Stimulated activated CD4-positive, alpha-beta T cell treated with anti-CD3 and anti-CD28 coated beads, Interleukin-1b, Interleukin-23, amount 100 ng/mL, for 1 hour (primary cell): Measurements from ENCODE around the gene SSNA1.

Experiments
- DNase-seq, 2 donors: peaks; one replicate each; pipeline ENCODE4 v3.0.0-alpha.2; 2020; ENCODE audit warnings: low read depth in 2 of 2

The SSNA1 gene, protein sequence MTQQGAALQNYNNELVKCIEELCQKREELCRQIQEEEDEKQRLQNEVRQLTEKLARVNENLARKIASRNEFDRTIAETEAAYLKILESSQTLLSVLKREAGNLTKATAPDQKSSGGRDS

GRCh38 chr9:137188490-137189296 is at the start of gene SSNA1, which contains the start of gene ANAPC2:
SSNA1 (plus strand) TSS chr9:137188676; CDS start chr9:137188727, 51 bp downstream.
ANAPC2 (minus strand) TSS chr9:137188560; CDS start chr9:137188532, 28 bp downstream.
- DNase-seq, result peak; percentile 80 to 91

DNA sequence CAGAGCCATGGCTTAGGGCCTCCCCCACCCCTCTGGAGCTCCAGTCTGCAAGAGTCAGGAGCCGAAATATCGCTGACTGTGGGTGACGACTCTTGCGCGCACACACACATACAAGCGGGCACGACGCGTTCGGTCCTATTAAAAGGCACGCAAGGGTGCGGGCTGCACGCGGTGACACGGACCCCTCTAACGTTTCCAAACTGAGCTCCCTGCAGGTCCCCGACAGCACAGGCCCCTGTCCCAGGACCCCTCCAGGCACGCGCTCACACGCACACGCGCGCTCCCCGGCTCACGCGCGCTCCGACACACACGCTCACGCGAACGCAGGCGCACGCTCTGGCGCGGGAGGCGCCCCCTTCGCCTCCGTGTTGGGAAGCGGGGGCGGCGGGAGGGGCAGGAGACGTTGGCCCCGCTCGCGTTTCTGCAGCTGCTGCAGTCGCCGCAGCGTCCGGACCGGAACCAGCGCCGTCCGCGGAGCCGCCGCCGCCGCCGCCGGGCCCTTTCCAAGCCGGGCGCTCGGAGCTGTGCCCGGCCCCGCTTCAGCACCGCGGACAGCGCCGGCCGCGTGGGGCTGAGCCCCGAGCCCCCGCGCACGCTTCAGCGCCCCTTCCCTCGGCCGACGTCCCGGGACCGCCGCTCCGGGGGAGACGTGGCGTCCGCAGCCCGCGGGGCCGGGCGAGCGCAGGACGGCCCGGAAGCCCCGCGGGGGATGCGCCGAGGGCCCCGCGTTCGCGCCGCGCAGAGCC is 49.6 kb upstream of the SSNA1 start, which contains the start of gene GRIN1:
TSS of gene GRIN1 (plus strand) at position 433 of the 746 bp plus-strand sequence. CDS start 333 bp downstream, outside the sequence.
- no peak for DNase-seq

GRCh38 chr9:137139468-137140150 is 48.9 kb upstream of the SSNA1 start:
- no peak for DNase-seq

DNA sequence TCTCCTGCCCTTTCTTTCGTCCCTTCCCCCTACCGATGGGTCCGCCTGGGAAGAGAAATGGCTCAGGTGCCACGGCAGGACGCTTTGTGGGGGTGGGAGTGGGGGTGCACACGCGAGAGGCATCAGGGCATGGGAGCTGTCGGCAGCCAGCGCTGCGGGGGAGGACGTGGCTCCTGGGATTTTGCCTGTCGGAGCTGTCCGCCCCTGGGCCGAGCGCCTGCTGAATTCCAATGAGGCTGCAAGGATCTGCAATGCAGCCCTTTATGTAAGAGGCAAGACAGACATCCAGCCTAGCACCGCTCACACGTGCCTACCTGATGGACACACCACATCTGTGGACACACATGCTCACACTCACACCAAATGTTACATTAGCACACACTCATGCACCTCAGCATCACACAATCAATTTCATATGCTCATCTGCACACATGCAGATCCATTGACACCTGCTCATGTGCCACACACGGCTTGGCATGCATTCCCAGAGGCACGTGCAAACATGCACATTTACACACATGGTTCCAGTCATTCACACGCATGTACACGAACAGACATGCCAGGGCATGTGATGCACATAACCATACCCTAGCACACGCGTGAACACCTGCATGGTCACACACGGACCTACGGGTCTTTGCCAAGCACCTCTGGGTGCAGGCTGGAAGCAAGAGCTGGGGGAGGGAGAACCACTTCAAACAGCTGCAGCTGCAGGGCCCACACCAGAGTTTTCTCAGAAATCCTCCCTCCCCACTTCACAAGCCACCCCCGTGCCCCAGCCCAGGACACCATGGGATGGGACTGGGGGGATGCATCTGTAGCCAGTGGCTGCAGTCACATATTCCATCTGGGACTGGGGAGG is 48.1 kb upstream of the SSNA1 start:
- no peak for DNase-seq

DNA sequence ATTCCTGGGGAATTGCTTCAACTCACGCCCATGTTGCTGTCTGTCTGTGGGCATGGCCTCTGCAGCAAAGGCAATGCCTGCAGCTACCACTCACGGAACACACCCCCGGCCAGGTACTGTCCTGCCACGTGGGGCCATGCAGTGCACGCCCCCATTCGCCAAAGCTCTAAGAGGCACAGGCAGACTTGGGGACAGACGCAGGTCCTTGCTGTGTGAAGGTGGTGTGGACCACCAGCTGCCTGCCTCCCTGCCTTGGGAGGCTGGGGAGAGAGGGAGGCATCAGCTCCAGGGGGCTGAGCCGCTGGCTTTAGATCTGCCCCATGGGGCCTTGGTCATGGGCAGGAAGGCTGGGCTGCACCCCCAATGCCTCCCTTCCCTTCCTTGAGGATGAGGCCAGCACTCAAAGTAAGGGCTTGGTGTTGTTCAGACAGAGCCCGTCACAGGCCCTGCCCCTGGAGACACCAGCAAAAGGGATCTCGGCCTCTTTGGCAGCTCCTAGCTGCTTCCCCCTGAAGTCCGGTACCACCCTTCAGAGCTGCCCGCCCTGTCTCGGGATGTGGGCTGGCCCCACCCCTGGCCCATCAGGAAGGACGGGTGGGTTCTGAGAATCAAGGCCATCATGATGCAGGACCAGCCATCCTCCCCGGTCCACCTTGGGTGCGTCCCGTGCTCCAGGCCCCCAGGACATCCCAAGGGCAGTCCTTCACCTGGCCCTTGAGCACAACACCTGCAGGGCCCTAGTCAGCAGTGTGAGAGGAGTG is 47.2 kb upstream of the SSNA1 start:
- DNase-seq, result no peak

GRCh38 chr9:137141976-137142936 is 46.2 kb upstream of the SSNA1 start:
- no peak for DNase-seq

DNA sequence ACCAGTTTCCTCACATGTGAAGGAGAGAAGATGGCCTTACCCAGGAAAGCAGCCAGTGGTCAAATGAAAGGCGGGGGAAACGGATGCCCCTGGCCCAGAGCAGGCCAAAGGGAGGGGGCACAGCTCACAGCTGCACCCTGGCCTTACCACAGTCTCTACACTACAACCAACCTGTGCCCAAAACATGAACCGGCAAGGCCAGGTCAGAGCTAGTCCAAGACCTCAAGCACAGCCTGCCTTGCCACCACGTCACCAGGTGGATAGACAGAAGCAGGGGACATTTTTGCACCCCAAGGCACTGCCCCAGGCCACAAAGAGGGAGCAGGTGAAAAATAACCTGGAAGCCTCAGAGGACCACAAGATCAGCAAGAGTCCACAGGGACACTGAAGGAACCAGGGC is 45.0 kb upstream of the SSNA1 start:
- no peak for DNase-seq

GRCh38 chr9:137145731-137146526 is 42.5 kb upstream of the SSNA1 start:
- DNase-seq, result no peak

DNA sequence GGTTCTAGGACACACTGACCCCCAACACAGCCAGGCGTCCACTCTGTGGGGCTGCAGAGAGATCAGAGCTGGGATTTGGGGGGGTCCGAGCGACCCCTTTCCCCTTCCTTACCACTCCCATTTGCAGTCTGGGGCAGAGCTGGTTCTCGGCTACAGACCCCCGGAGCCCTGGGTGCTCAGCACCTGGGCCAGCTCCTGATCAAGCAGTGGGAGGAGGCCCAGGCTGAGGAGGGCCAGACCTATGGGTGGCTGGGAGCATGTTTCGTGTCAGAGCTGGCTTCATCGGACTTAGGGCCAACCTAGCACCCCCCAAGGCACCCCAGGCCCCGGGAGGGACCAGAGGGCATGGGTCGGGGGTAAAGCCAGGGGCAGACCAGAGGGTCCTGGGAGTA is 42.0 kb upstream of the SSNA1 start:
- no peak for DNase-seq

DNA sequence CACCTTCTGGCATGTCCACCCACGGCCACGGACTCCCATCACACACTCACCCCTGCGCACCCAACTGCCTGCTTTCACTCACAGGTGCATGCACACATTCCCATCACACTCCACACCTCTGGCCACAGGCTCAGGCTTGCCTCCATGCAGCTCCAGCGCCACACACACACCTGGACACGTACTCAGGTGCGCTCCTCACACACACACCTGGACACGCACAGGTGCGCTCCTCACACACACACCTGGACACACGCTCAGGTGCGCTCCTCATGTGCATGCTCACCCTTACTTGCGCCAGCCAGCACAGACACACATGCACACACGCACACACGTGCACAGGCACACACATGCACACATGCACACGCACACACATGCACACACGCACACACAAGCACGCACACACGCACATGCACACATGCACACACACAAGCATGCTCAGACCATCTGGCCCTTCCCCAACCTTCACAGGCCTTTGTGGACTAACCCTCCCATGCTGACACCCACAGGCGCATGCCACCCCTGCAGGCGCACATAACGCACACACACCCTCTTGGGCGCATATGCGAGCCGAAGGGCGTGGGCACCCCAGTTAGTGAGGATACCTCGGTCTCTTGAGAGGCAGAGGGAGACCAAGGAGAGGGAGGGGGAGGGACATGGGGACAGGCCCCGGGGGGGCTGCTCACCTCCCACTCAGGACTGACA is 41.2 kb upstream of the SSNA1 start:
- no peak for DNase-seq

DNA sequence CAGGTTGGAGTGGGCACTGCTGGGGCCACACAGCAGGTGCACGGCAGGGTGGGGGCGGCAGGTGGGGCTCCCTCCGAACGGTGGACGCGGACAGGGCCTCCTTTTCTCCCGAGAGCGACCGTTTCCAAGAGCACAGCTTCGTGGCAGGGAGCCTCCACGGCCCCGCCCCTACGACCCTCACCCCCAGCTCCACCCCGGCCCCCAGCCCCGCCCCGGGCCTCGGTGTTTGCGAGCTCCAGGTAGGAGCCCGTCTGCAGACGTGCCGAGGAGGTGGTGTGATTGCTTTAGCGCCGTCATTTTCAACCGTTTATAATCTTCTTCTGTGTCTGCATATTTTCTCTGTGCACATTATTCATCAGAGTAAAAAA is 40.7 kb upstream of the SSNA1 start:
- DNase-seq, result no peak

- no peak for DNase-seq
These were observed 40.2 kb upstream of the SSNA1 start for GRCh38 chr9:137148242-137148641.

DNA sequence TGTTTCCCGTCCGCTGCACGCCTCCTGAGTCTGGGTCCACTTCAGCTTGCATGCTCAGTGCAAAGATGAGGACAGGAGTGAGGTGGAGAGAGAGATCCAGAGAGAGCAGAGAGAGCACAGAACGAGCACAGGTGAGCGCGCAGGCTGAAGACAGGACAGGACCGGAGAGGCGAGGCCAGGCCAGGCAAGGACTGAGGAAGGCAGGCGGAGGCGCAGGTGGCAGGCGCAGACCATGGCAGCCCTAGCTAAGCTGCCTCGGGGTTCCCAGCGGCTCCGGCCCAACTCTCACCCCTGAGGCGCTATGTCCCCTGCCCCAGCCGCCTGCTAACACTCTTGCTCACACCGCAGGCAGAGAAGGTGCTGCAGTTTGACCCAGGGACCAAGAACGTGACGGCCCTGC is 39.8 kb upstream of the SSNA1 start:
- no peak for DNase-seq

DNA sequence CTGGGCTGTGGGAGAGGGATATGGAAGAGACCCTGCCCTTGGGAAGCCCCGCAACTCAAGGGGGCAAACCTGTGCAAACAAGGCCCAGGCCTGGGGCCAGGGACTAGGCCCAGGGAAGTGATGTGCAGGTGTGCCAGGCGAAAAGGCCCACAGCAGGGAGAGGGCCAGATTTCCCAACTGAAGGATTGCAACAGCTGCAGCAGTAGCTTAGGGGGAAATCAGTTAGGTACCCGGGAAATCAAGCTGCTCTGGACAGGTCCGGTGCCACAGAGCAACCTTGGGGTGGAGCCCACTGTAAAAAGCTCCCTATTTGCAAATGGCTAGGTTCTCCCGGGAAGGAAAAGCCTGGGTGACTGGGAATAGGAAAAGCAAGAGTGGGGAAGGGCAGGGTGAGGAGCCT is 39.1 kb upstream of the SSNA1 start:
- no peak for DNase-seq

DNA sequence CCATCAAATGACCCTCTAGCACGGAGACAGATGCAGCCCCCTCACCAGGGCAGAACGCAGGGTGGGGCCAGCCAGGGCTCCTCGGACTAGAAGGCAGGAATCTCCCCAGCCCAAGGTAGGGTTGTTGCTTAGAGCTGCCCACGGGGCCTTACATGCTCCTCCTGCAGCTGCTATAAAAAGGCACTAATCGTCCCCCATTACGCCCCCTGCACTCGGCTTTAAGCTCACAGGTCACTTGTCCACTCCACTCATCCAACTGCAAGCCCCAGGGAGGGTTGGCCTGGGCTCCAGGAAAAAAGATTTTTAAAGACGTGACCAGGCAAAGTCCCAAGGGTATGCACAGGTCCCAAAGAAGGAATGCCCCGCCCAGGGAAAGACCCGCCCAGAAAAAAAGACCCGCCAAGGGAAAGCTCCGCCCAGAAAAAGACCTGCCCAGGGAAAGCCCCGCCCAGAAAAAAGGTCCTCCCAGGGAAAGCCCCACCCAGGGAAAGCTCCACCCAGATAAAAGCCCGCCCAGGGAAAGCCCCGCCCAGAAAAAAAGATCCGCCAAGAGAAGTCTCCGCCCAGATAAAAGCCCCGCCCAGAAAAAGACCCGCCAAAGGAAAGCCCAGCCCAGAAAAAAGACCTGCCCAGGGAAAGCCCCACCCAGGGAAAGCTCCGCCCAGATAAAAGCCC is 38.4 kb upstream of the SSNA1 start:
- no peak for DNase-seq

- DNase-seq, result peak in 1 of 2 donors; percentile 29
These were observed 37.6 kb upstream of the SSNA1 start for GRCh38 chr9:137150617-137151457.
